Upper lobe of left lung (tissue), 4 donors: ENCODE measurements around the gene LYRM2.

ENCODE experiments used
- EP300 ChIP-seq, 4 donors: sonication (generic); formaldehyde crosslinking; IDR thresholded peaks; one replicate each; pipeline ENCODE4 v1.5.1; 2017; ENCODE audit warnings: antibody characterized with exemption in 4 of 4, control low read depth in 2 of 4
- TF ChIP-seq, protein P1 (sequence below), 6 experiments: fragments of 450-650 bp in 4 of 6; fragments of 200-600 bp in 2 of 6; sonication (generic) in 2 of 6; IDR thresholded peaks; one replicate each; pipeline ENCODE4 v1.5.1; 2016 to 2019; ENCODE audit warnings: antibody characterized with exemption in 6 of 6

- TF ChIP-seq EP300 (IDR thresholded peaks at IDR 0.05), result no peak
- TF ChIP-seq, protein P1, sequence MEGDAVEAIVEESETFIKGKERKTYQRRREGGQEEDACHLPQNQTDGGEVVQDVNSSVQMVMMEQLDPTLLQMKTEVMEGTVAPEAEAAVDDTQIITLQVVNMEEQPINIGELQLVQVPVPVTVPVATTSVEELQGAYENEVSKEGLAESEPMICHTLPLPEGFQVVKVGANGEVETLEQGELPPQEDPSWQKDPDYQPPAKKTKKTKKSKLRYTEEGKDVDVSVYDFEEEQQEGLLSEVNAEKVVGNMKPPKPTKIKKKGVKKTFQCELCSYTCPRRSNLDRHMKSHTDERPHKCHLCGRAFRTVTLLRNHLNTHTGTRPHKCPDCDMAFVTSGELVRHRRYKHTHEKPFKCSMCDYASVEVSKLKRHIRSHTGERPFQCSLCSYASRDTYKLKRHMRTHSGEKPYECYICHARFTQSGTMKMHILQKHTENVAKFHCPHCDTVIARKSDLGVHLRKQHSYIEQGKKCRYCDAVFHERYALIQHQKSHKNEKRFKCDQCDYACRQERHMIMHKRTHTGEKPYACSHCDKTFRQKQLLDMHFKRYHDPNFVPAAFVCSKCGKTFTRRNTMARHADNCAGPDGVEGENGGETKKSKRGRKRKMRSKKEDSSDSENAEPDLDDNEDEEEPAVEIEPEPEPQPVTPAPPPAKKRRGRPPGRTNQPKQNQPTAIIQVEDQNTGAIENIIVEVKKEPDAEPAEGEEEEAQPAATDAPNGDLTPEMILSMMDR (IDR thresholded peaks at IDR 0.05), result no peak
These were observed 12.0 kb upstream of the LYRM2 start for GRCh38 chr6:89650579-89650978.
